ENCODE measurements around the gene MAGI3.

GRCh38 chr1:113455374-113455773 lies 65.1 kb downstream of the MAGI3 start:
- TF ChIP-seq CTCF (conservative IDR thresholded peaks at IDR 0.05; ENCODE audit: low read depth, low read length) (no peak), EZH2 (IDR thresholded peaks at IDR 0.05; ENCODE audit: low read length, unreplicated experiment) (no peak), EZH2phosphoT487 (IDR thresholded peaks at IDR 0.05; ENCODE audit: borderline replicate concordance, low read length) (no peak)

Measured in PC-3 (cell line).